ENCODE measurements around the gene IL9. TPM values are rescaled to one million over a fixed set of nuclear protein-coding genes. Genes with fewer than 3 reads are reported as not detected.

Gene IL9
- total and polyA plus RNA-seq, 10 of the 15 experiments (the other 5 are each of a cell fraction or from before 2014, with no cell fraction given), result not detected

DNA sequence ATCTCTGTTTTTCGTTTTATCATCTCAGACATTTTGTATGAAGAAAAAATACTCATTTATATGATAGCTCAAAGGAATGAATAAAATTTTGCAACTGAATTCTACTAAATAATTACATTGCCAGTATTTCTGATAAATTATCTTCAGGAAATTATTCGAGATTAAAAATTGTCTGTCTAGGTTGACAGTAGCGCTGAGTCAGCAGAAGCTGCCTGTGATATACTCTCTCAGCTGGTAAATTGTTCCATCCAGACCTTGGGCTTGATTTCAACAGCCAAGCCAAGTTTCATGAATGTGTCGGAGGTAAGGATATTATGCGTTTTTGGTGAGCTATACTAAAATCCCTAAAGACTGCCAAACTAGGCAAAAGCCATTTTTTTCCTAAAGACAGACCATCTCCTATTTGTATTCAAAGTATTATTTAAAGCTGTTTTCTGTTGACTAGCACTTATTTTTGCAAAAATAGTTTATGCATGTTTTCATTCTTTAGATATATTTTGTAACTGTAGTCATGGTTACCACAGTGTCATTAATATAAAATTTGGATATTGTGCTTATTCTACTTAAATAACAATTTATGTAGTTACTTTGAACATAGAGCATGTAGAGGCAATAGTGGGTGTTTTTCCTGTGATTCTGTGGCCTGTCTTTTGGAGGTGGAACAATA lies 41.7 kb upstream of the IL9 start:
- ChIA-PET RAD21 (ENCODE audit: unreplicated experiment) (interaction anchor here (1.2 kb wide), 1 partner anchor 275 kb away, joined by 3 read pairs; no protein-coding TSS in a partner anchor), SMC1A (ENCODE audit: uncharacterized antibody, unreplicated experiment) (interaction anchor here (0.6 to 1.1 kb wide), 3 partner anchors 13 to 258 kb away, joined by 3 to 4 read pairs (median 3); no protein-coding TSS in a partner anchor), CTCF (interaction anchor here (0.8 to 2.1 kb wide), 4 partner anchors 12 to 383 kb away, joined by 3 to 6 read pairs (median 4); no protein-coding TSS in a partner anchor), POLR2A (no interaction called here)
- Histone ChIP-seq H3K36me3 (ENCODE audit: control insufficient read depth in 2 of 2, insufficient read depth in 2 of 2, low read length in 1 of 2) (no peaks in the 10 kb centered on the region), H2AFZ (ENCODE audit: control insufficient read depth, low read depth, low read length) (no peak overlapping the region), H4K20me1 (ENCODE audit: control insufficient read depth, insufficient read depth) (no peaks in the 10 kb centered on the region), H3K4me1 (ENCODE audit: control insufficient read depth, insufficient read depth, low read length) (no peaks in the 10 kb centered on the region), H3K9ac (ENCODE audit: control insufficient read depth, insufficient read depth, low read length) (no peak overlapping the region), H3K4me3 (no peak overlapping the region), H3K4me2 (ENCODE audit: control insufficient read depth, insufficient read depth) (no peak overlapping the region), H3K9me3 (replicated peaks; ENCODE audit: control insufficient read depth, insufficient read depth, low read length) (no peaks in the 10 kb centered on the region), H3K27me3 (replicated peaks in 1 of 2; ENCODE audit: control insufficient read depth in 2 of 2, insufficient read depth in 2 of 2, low read length in 1 of 2) (peaks cover 0 to 2% of the 10 kb centered on the region in 2 experiments; a peak in 3 of 4 replicates), H3K79me2 (ENCODE audit: control insufficient read depth, insufficient read depth, low read length) (no peaks in the 10 kb centered on the region), H3K27ac (ENCODE audit: control insufficient read depth, insufficient read depth) (no peak overlapping the region)
- in situ Hi-C loops (cut with MboI), result no loop called here
- ATAC-seq (no peak), DNase-seq (ENCODE audit: low read depth, low spot score) (no peak), FAIRE-seq (no peak)
- intact Hi-C loops (cut with micrococcal nuclease; ENCODE audit: unreplicated experiment), result no loop called here
- 18% methylated on average over 5 of the region's 5 CpGs for WGBS (ENCODE audit: insufficient coverage, insufficient replicate concordance, low lambda C conversion rate, missing lambda C conversion rate)
- no TSS peak for BruUV-seq (replicated peaks)
- TF ChIP-seq NR2C1 (IDR thresholded peaks at IDR 0.05), result no peak
- no peak for TF ChIP-seq CREB1 (IDR thresholded peaks at IDR 0.05; ENCODE audit: low read depth)
- no peak for TF ChIP-seq ZNF207 (IDR thresholded peaks at IDR 0.05; ENCODE audit: borderline replicate concordance)
- TF ChIP-seq FOXK2 (IDR thresholded peaks at IDR 0.05), result no peak
- TF ChIP-seq, protein P1, sequence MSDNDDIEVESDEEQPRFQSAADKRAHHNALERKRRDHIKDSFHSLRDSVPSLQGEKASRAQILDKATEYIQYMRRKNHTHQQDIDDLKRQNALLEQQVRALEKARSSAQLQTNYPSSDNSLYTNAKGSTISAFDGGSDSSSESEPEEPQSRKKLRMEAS (IDR thresholded peaks at IDR 0.05; ENCODE audit: low read depth, low read length), result no peak
- TF ChIP-seq STAT3 (IDR thresholded peaks at IDR 0.05; ENCODE audit: low read depth, low read length), result no peak

GRCh38 chr5:135934939-135935338 lies 39.3 kb upstream of the IL9 start:
- no peak overlapping the region for H3K4me2 ChIP-seq (ENCODE audit: control insufficient read depth, insufficient read depth)
- no peaks in the 10 kb centered on the region for H3K9me3 ChIP-seq (replicated peaks; ENCODE audit: control insufficient read depth, insufficient read depth, low read length)
- H2AFZ ChIP-seq (ENCODE audit: control insufficient read depth, low read depth, low read length), result no peak overlapping the region
- FAIRE-seq (no peak), ATAC-seq (no peak; the same call in 2 of the 3 replicates), DNase-seq (ENCODE audit: low read depth, low spot score) (no peak)
- POLR2A ChIA-PET, result no interaction called here
- H3K79me2 ChIP-seq (ENCODE audit: control insufficient read depth, insufficient read depth, low read length), result no peaks in the 10 kb centered on the region
- RAD21 ChIA-PET (ENCODE audit: unreplicated experiment), result no interaction called here
- no peaks in the 10 kb centered on the region for H3K36me3 ChIP-seq (ENCODE audit: control insufficient read depth in 2 of 2, insufficient read depth in 2 of 2, low read length in 1 of 2)
- CTCF ChIA-PET, result interaction anchor here (0.9 to 1.1 kb wide), 2 partner anchors 10 to 46 kb away, joined by 3 read pairs; no protein-coding TSS in a partner anchor
- peaks cover 2 to 3% of the 10 kb centered on the region in 2 experiments; a peak in 3 of 4 replicates for H3K27me3 ChIP-seq (replicated peaks in 1 of 2; ENCODE audit: control insufficient read depth in 2 of 2, insufficient read depth in 2 of 2, low read length in 1 of 2)
- no peaks in the 10 kb centered on the region for H4K20me1 ChIP-seq (ENCODE audit: control insufficient read depth, insufficient read depth)
- WGBS (ENCODE audit: insufficient coverage, insufficient replicate concordance, low lambda C conversion rate, missing lambda C conversion rate), result 38% methylated on average over 3 of the region's 3 CpGs
- no peak overlapping the region for H3K9ac ChIP-seq (ENCODE audit: control insufficient read depth, insufficient read depth, low read length)
- no peak overlapping the region for H3K27ac ChIP-seq (ENCODE audit: control insufficient read depth, insufficient read depth)
- SMC1A ChIA-PET (ENCODE audit: uncharacterized antibody, unreplicated experiment), result interaction anchor here (1.4 kb wide), 1 partner anchor 290 kb away, joined by 3 read pairs; no protein-coding TSS in a partner anchor
- no peaks in the 10 kb centered on the region for H3K4me1 ChIP-seq (ENCODE audit: control insufficient read depth, insufficient read depth, low read length)
- in situ Hi-C loops (cut with MboI), result no loop called here
- no TSS peak for BruUV-seq (replicated peaks)
- intact Hi-C loops (cut with micrococcal nuclease; ENCODE audit: unreplicated experiment), result no loop called here
- no peak overlapping the region for H3K4me3 ChIP-seq
- TF ChIP-seq SP1 (IDR thresholded peaks at IDR 0.05; ENCODE audit: low read depth, low read length) (no peak), POU2F2 (IDR thresholded peaks at IDR 0.05; ENCODE audit: borderline replicate concordance, low read depth, low read length) (no peak), EED (IDR thresholded peaks at IDR 0.05; ENCODE audit: low read depth) (no peak), ATF2 (IDR thresholded peaks at IDR 0.05; ENCODE audit: low read length) (no peak), SRF (IDR thresholded peaks at IDR 0.05; ENCODE audit: low read depth in 2 of 2, low read length in 2 of 2) (no peak), STAT1 (conservative IDR thresholded peaks at IDR 0.05) (no peak), ESRRA (IDR thresholded peaks at IDR 0.05; ENCODE audit: low read length) (no peak), TCF12 (IDR thresholded peaks at IDR 0.05; ENCODE audit: low read depth, low read length) (no peak)
- TF ChIP-seq, protein P2, sequence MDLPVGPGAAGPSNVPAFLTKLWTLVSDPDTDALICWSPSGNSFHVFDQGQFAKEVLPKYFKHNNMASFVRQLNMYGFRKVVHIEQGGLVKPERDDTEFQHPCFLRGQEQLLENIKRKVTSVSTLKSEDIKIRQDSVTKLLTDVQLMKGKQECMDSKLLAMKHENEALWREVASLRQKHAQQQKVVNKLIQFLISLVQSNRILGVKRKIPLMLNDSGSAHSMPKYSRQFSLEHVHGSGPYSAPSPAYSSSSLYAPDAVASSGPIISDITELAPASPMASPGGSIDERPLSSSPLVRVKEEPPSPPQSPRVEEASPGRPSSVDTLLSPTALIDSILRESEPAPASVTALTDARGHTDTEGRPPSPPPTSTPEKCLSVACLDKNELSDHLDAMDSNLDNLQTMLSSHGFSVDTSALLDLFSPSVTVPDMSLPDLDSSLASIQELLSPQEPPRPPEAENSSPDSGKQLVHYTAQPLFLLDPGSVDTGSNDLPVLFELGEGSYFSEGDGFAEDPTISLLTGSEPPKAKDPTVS (IDR thresholded peaks at IDR 0.05; ENCODE audit: low read depth, low read length), result no peak
